Measurements from ENCODE around the gene EEF1AKMT3. TPM values are rescaled to one million over a fixed set of nuclear protein-coding genes. Genes with fewer than 3 reads are reported as not detected.

EEF1AKMT3 gene
- total and polyA plus RNA-seq, 2 of the 4 experiments (the other 2 are of a cell fraction), result 3.2 to 8.1 TPM

Small RNAs within 50 kb of the gene (microRNA-seq; reads per million reads assigned to microRNA genes)
- gene MIR26A2 (ENCODE audit: insufficient read depth in 1 of 2, insufficient read length in 1 of 2, unreplicated experiment in 1 of 2) (28.9 to 109 reads per million in 2 experiments), gene MIR6759 (ENCODE audit: unreplicated experiment) (not detected), gene RNU6-1083P (ENCODE audit: insufficient read depth, insufficient read length) (not detected)

Small RNAs within 50 kb of the gene (small RNA-seq; reads per million reads assigned to genes)
- gene MIR26A2 (2.0 to 116 (median 87.0) reads per million in 5 experiments), gene RNU6-1083P (0 reads per million in 5 experiments)

Other genes with a start within 250 kb of the EEF1AKMT3 start
- gene MBD6, start 249.8 kb upstream of the EEF1AKMT3 start, total RNA-seq (2012; rRNA removed), result 0.90 and 1.4 TPM in 2 replicates
- 7.9 and 9.3 TPM in 2 replicates for gene MBD6, start 249.8 kb upstream of the EEF1AKMT3 start, polyA plus RNA-seq (2012; rRNA removed)
- gene DCTN2, start 225.4 kb upstream of the EEF1AKMT3 start, total RNA-seq (2012; rRNA removed), result 114 and 125 TPM in 2 replicates
- 107 and 130 TPM in 2 replicates for gene DCTN2, start 225.4 kb upstream of the EEF1AKMT3 start, polyA plus RNA-seq (2012; rRNA removed)
- under 0.01 and 0.18 TPM in 2 replicates for gene KIF5A, start 222.6 kb upstream of the EEF1AKMT3 start, total RNA-seq (2012; rRNA removed)
- gene KIF5A, start 222.6 kb upstream of the EEF1AKMT3 start, polyA plus RNA-seq (2012; rRNA removed), result 0.09 and 0.15 TPM in 2 replicates
- gene PIP4K2C, start 181.4 kb upstream of the EEF1AKMT3 start, total RNA-seq (2012; rRNA removed), result 12.5 and 14.4 TPM in 2 replicates
- gene PIP4K2C, start 181.4 kb upstream of the EEF1AKMT3 start, polyA plus RNA-seq (2012; rRNA removed), result 20.0 and 23.1 TPM in 2 replicates
- gene DTX3, start 167.8 kb upstream of the EEF1AKMT3 start, total RNA-seq (2012; rRNA removed), result 2.8 and 2.9 TPM in 2 replicates
- 13.1 and 14.6 TPM in 2 replicates for gene DTX3, start 167.8 kb upstream of the EEF1AKMT3 start, polyA plus RNA-seq (2012; rRNA removed)
- gene ARHGEF25, start 161.2 kb upstream of the EEF1AKMT3 start, total RNA-seq (2012; rRNA removed), result 6.3 and 7.8 TPM in 2 replicates
- 17.1 and 17.9 TPM in 2 replicates for gene ARHGEF25, start 161.2 kb upstream of the EEF1AKMT3 start, polyA plus RNA-seq (2012; rRNA removed)
- 0.18 and 0.28 TPM in 2 replicates for gene B4GALNT1, start 139.4 kb upstream of the EEF1AKMT3 start, total RNA-seq (2012; rRNA removed)
- 0.62 and 0.66 TPM in 2 replicates for gene B4GALNT1, start 139.4 kb upstream of the EEF1AKMT3 start, polyA plus RNA-seq (2012; rRNA removed)
- gene OS9, start 78.5 kb upstream of the EEF1AKMT3 start, total RNA-seq (2012; rRNA removed), result 159 and 182 TPM in 2 replicates
- gene OS9, start 78.5 kb upstream of the EEF1AKMT3 start, polyA plus RNA-seq (2012; rRNA removed), result 188 and 272 TPM in 2 replicates
- 0.18 and 0.28 TPM in 2 replicates for gene AGAP2, start 33.9 kb upstream of the EEF1AKMT3 start, total RNA-seq (2012; rRNA removed)
- 0.03 and 0.07 TPM in 2 replicates for gene AGAP2, start 33.9 kb upstream of the EEF1AKMT3 start, polyA plus RNA-seq (2012; rRNA removed)
- 51.1 and 71.2 TPM in 2 replicates for gene TSPAN31, start 27.6 kb upstream of the EEF1AKMT3 start, total RNA-seq (2012; rRNA removed)
- gene TSPAN31, start 27.6 kb upstream of the EEF1AKMT3 start, polyA plus RNA-seq (2012; rRNA removed), result 9.9 and 12.3 TPM in 2 replicates
- 239 and 297 TPM in 2 replicates for gene CDK4, start 20.3 kb upstream of the EEF1AKMT3 start, total RNA-seq (2012; rRNA removed)
- gene CDK4, start 20.3 kb upstream of the EEF1AKMT3 start, polyA plus RNA-seq (2012; rRNA removed), result 252 and 261 TPM in 2 replicates
- 1.1 TPM in 2 replicates for gene MARCHF9, start 17.5 kb upstream of the EEF1AKMT3 start, total RNA-seq (2012; rRNA removed)
- gene MARCHF9, start 17.5 kb upstream of the EEF1AKMT3 start, polyA plus RNA-seq (2012; rRNA removed), result 4.7 and 5.4 TPM in 2 replicates
- 0.36 and 0.56 TPM in 2 replicates for gene CYP27B1, start 5.5 kb upstream of the EEF1AKMT3 start, total RNA-seq (2012; rRNA removed)
- 0.80 and 1.3 TPM in 2 replicates for gene CYP27B1, start 5.5 kb upstream of the EEF1AKMT3 start, polyA plus RNA-seq (2012; rRNA removed)
- 10.8 and 12.4 TPM in 2 replicates for gene METTL1, start 509 bp upstream of the EEF1AKMT3 start, total RNA-seq (2012; rRNA removed)
- gene METTL1, start 509 bp upstream of the EEF1AKMT3 start, polyA plus RNA-seq (2012; rRNA removed), result 27.5 and 31.4 TPM in 2 replicates
- 10.8 and 11.5 TPM in 2 replicates for gene TSFM, start 10.2 kb downstream of the EEF1AKMT3 start, total RNA-seq (2012; rRNA removed)
- gene TSFM, start 10.2 kb downstream of the EEF1AKMT3 start, polyA plus RNA-seq (2012; rRNA removed), result 14.0 and 16.3 TPM in 2 replicates
- 1.1 and 1.3 TPM in 2 replicates for gene AVIL, start 46.1 kb downstream of the EEF1AKMT3 start, total RNA-seq (2012; rRNA removed)
- gene AVIL, start 46.1 kb downstream of the EEF1AKMT3 start, polyA plus RNA-seq (2012; rRNA removed), result 2.1 and 2.5 TPM in 2 replicates
- 79.4 and 114 TPM in 2 replicates for gene CTDSP2, start 74.1 kb downstream of the EEF1AKMT3 start, total RNA-seq (2012; rRNA removed)
- gene CTDSP2, start 74.1 kb downstream of the EEF1AKMT3 start, polyA plus RNA-seq (2012; rRNA removed), result 150 and 156 TPM in 2 replicates
- 7.2 TPM in 2 replicates for gene ATP23, start 169.0 kb downstream of the EEF1AKMT3 start, total RNA-seq (2012; rRNA removed)
- 5.4 and 6.4 TPM in 2 replicates for gene ATP23, start 169.0 kb downstream of the EEF1AKMT3 start, polyA plus RNA-seq (2012; rRNA removed)